A549 (cell line): ENCODE data around the gene FRZB.

Experiments
- CTCF ChIP-seq: fragments of >200 bp; sonication (Bioruptor Twin); formaldehyde crosslinking; IDR thresholded peaks from 3 replicates; pipeline ENCODE4 v1.5.1; 2016
- E2F6 ChIP-seq: IDR thresholded peaks from 2 replicates; pipeline ENCODE4 v1.6.1; 2012; ENCODE audit warnings: low read depth, borderline replicate concordance
- ESRRA ChIP-seq: fragments of 150-350 bp; IDR thresholded peaks from 2 replicates; pipeline ENCODE4 v1.6.1; 2014; ENCODE audit warnings: mild to moderate bottlenecking, low read length, borderline replicate concordance
- JUN ChIP-seq, 2 experiments: fragments of >200 bp; sonication (Bioruptor Twin); formaldehyde crosslinking; IDR thresholded peaks; 2 replicates in 1 of 2; 3 replicates in 1 of 2; pipeline ENCODE4 v1.6.1; 2016 to 2017
- POLR2AphosphoS2 ChIP-seq: conservative IDR thresholded peaks from 2 replicates; pipeline ENCODE4 v1.6.1; 2012; ENCODE audit warnings: low read length, improper control_type of control experiment, inconsistent platforms
- RAD21 ChIP-seq, 2 experiments: fragments of >200 bp in 1 of 2; sonication (Bioruptor Twin) in 1 of 2; formaldehyde crosslinking in 1 of 2; IDR thresholded peaks in 1 of 2; conservative IDR thresholded peaks in 1 of 2; 2 replicates in 1 of 2; 3 replicates in 1 of 2; pipeline ENCODE4 v1.6.1; 2012 to 2018; ENCODE audit warnings: inconsistent platforms in 1 of 2
- REST ChIP-seq: fragments of 200-600 bp; sonication (generic); IDR thresholded peaks from 2 replicates; pipeline ENCODE4 v1.6.1; 2016; ENCODE audit warnings: antibody characterized with exemption, mild to moderate bottlenecking, moderate library complexity

- TF ChIP-seq RAD21 (conservative IDR thresholded peaks at IDR 0.05 in 1 of 2, IDR thresholded peaks at IDR 0.05 in 1 of 2) (no peak), CTCF (no peak), JUN (IDR thresholded peaks at IDR 0.05) (no peak), REST (no peak), POLR2AphosphoS2 (no peak), ESRRA (no peak), E2F6 (no peak)
Observed at GRCh38 chr2:182833084-182833854, 33.2 kb downstream of the FRZB start.
